Loucy (cell line): ENCODE measurements around the gene CLEC4M.

Source experiments
- CTCF ChIP-seq: fragments of 200-600 bp; sonication (generic); conservative IDR thresholded peaks from 2 replicates; pipeline ENCODE4 v1.5.1; 2014; ENCODE audit warnings: mild to moderate bottlenecking, antibody characterized with exemption, low read length
- EZH2phosphoT487 ChIP-seq: fragments of 200-600 bp; IDR thresholded peaks from 2 replicates; pipeline ENCODE4 v1.6.1; 2018; ENCODE audit warnings: antibody characterized with exemption, mild to moderate bottlenecking, moderate library complexity, borderline replicate concordance

GRCh38 chr19:7767487-7767886, 4.4 kb downstream of the CLEC4M start:
- no peak for TF ChIP-seq CTCF
- no peak for TF ChIP-seq EZH2phosphoT487
